ENCODE measurements around the gene TNS3.

- TF ChIP-seq CTCF (IDR thresholded peaks at IDR 0.05) (no peak), POLR2A (IDR thresholded peaks at IDR 0.05) (no peak), POLR2AphosphoS5 (IDR thresholded peaks at IDR 0.05) (peak in 1 of 4 donors; percentile 33), EP300 (IDR thresholded peaks at IDR 0.05) (no peak)
Measured at GRCh38 chr7:47576866-47577306, 5.0 kb downstream of the TNS3 start.
